Stimulated activated CD8-positive, alpha-beta memory T cell treated with anti-CD3 and anti-CD28 coated beads, Interleukin-15, amount 100 ng/mL, for 4 hours (primary cell): ENCODE data around the gene SIAH3.

ENCODE experiments used
- DNase-seq, 2 donors: peaks; one replicate each; pipeline ENCODE4 v3.0.0-alpha.2; 2020; ENCODE audit warnings: low read depth in 2 of 2

SIAH3 gene

GRCh38 chr13:45861322-45861721 is 9.8 kb upstream of the SIAH3 start:
- DNase-seq: no peak

DNA sequence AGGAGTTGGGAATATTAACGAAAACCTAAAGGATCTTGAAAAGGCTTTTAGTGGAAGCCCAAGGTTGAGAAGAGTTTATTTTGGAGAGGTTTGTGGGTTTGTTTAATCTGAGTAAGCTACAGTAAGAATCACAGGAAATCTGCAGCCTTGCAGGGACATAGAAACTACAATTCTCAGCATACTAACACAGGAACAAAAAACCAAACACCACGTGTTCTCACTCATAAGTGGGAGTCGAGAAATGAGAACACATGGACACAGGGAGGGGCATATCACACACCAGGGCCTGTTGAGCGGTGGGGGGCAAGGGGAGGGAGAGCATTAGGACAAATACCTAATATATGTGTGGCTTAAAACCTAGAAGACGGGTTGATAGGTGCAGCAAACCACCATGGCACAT is 8.7 kb upstream of the SIAH3 start:
- no peak for DNase-seq

- DNase-seq: no peak
These were observed 8.2 kb upstream of the SIAH3 start for GRCh38 chr13:45859705-45860104.

DNA sequence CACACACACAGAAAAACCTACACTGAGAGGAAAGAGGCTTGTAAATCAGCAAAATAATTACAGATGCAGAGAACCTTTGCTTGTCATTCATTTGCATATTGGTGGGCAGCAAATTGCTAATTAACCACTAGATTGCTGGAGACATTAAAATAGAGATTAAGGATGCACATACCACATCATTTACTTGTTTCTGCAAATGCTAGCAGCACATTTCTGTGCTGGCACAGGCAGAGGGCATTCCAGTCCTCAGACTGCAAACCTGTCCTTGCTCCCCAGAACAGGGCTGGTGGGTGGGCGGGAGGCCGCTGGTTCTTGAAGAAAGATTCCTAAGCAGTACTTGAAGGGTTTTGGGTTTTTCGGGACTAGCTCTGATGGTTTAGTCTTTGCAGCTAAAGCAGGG is 941 bp upstream of the SIAH3 start:
- no peak for DNase-seq

GRCh38 chr13:45851956-45852355 is 403 bp upstream of the SIAH3 start:
- no peak for DNase-seq

DNA sequence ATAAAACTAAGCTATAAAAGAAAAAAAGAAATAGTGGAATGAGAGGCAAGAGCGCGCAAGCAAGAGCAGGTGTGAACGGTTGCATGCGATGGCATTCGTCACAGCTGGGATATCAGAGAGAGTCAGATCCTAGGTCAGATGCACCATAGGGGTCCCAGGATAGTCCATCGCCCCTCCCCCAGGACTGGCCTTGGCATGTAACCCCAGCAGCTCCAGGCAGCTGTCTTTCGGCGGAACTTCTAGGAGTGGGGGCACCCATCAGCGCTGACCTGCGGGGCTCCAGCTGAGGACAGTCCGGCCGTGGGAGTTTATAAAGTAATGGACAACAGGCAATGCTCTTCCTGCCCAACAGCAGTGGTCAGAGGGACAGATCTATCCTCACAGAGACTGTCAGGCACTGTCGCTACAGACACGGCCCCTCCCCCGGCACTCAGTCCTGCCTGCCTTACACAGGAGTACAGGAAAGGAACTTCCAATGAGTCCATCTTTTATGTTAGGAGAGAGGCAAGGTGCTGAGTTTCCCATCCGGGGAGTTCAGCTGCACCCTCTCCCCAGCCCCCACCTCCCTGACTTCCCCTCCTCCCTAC is 1.4 kb downstream of the SIAH3 start:
- no peak for DNase-seq

GRCh38 chr13:45849408-45849807 is 2.1 kb downstream of the SIAH3 start:
- DNase-seq: no peak

GRCh38 chr13:45847554-45848224 is 3.9 kb downstream of the SIAH3 start:
- no peak for DNase-seq

DNA sequence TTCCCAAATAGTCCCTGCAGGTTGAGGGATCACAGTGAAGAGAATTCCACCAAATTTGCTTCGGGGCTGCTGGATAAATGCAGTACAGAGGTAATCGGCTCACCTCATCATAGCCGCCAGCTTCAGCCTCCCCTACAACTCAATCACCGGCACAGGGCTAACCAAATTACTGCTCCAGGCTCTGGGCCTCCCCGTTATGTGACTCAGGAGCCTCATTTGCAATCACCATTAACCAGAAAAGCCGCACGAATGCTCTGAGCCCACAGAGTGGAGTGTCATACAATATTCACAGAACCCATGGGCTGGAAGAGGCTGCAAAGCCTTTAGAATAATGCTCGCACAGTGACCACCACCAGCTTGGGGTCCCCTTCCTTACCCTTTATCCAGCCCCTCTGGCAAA is 4.9 kb downstream of the SIAH3 start:
- no peak for DNase-seq

DNA sequence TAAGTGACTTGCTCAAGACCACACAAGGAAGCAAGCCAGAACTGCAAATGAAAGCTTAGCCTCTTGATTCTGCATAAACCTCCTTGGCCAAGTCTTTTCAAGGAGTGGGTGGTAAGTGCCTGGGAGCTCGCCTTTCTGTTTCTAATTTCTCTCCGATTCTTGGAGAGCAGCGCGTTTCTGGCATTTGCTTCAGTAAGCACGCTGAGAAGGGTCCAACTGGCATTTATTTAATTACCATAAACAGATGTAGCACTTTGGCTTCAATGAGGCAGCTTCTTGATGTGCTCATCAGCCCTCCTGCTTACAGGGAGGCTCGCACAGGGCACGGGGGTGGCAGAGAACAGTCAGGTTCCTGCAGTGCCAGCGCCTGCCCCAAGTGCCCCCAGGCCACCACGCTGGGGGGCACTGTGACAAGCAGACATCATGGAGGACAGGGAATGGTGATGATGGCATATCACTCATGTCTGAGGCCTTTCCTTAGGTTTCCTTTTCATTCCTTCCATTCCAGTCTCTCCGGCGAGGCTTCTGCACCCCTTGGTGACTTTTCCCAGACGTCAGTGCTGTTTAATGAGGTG is 13.3 kb downstream of the SIAH3 start:
- no peak for DNase-seq

DNA sequence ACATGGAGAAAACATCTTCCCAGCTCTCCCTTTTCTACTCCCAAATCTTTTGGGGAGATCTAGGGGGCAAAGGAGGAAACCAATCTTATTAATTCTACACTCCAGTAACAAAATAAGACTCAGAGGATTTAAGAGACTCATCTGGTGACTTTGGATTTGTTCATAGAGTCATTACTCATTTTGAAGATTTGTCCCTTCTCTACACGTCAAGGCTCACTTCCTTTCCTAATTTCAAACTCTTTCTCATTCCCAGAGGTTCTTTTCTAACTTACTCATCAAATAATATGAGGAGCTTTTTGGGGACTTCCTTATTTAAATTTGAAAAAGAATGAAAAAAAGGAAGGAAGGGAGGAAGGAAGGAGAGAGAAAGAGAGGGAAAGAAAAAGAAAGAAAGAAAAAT is 14.4 kb downstream of the SIAH3 start:
- no peak for DNase-seq

- DNase-seq: no peak
These were observed 17.1 kb downstream of the SIAH3 start for GRCh38 chr13:45834411-45834994.

DNA sequence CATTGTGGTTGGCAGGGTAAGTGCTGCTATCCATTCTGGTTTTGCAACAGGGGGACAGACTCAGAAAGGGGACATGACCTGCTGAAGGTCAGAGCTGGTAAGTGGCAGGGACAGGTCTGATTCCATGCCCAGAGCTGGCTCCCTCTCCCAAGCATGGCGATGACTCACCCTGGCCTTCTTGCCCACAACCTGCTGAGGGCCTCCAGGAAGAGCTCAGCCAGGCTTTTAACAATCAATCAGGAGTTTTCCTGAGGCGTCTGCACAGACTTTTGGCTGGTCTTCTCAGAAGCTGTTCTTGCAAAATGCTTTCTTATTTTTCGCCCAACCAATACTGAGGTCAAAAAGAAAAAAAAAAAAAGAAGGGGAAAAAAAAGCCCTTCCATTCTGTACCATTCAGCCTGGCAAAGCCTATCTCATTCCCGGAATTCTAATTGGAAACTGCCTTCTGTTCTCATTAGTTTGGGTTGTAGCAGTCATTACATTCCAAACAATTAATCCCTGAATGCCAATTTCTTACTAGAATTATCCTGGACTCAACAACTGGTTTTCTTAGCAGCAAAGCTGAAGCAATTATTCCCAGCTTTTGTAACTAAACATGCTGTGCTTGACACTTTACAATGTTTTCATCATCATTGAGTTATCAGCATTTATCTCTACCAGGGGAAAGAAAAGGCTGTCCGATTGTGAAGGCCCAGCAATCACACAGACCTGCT is 17.7 kb downstream of the SIAH3 start:
- no peak for DNase-seq

DNA sequence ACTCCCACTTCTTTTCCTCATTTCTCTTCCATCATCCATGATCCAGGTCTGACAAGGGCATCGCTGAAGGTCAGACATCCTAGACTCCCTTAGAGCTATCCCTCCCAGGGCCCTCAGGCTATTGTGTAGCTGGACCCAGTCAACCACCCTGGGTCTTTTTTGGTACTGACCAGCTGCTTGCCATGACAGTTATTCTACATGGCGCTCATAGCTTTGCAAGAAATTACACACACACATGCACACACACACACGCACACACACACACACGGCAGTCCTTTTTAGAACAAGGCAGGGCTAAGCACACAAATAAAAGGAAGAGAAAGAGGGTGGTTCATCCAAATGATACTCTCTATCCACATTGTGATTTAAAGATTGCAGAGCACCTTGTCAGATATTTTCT is 18.3 kb downstream of the SIAH3 start:
- DNase-seq: no peak

DNA sequence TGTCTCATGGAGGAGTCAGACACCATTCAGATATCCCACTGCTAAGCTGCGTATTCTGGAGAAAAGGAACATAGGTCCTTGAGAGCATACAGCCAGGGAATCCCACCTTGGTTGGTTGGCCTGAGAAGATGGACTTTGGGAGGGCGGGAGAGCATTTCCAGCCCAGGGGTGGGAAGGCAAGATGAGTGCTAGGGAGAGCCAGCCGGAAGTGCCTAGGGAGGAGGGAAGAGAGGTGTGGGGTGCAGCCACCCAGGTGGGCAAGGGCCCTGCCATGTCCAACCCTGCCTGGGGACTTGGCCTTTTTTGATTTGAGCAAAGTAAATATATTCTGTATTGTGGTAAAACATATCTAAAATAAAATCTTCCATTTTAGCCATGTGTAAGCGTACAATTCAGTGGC is 19.7 kb downstream of the SIAH3 start:
- no peak for DNase-seq

- no peak for DNase-seq
These were observed 21.4 kb downstream of the SIAH3 start for GRCh38 chr13:45830121-45830520.

DNA sequence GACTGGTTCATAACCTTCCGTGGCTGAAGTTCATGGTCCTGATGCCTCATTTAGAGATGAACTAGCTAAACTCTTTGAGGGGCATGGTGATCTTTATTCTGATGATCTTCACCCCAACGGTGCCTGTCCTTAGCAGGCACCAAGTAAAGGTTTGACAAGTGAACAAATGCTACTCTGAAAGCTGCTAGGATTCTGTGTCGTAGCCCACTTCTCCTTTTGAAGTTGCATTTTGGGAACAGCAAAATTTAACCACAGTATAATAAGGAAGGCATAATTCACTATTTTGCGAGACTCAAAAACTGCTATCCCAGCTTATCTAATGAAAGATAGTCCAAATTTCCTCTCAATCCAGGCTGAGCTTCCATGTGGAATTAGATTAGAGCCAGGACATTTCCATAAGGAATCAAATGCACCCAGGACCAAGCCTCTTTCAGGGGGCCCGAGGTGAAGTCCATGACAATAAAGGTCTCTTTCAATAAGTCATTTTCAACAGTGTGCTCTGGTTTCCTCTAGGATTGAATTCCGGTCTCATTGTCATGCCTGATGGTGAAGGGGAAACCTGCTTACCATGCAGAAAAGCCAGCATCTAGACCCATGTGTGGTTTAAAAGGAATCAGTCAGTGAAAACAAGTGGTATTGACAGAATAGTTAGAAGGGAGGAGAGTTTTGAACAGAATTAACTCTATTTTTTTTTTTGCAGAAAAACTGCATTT is 23.1 kb downstream of the SIAH3 start:
- DNase-seq: no peak

- no peak for DNase-seq
These were observed 24.2 kb downstream of the SIAH3 start for GRCh38 chr13:45827318-45827717.

GRCh38 chr13:45826731-45827130 is 24.8 kb downstream of the SIAH3 start:
- DNase-seq: no peak

- no peak for DNase-seq
These were observed 26.2 kb downstream of the SIAH3 start for GRCh38 chr13:45825387-45825650.

- no peak for DNase-seq
These were observed 28.0 kb downstream of the SIAH3 start for GRCh38 chr13:45823583-45823982.

- no peak for DNase-seq
These were observed 29.7 kb downstream of the SIAH3 start for GRCh38 chr13:45821811-45822210.
